Activated T-helper 2 cell treated with anti-CD3 and anti-CD28 coated beads, Interferon-gamma antibody, Interleukin-2, Interleukin-4, amounts not matched to agents 10 μg/mL and 5 μg/mL and 100 μg/mL, durations not matched to agents 14 hours and 24 hours and 36 hours (primary cell): Measurements from ENCODE around the gene INSR. TPM values are rescaled to one million over a fixed set of nuclear protein-coding genes. Genes with fewer than 3 reads are reported as not detected.
A peak's percentile ranks its signal among the peaks of the same experiment; 100 is the strongest.
"Not testable (repeated sequence)": the region's sequence is repeated elsewhere in the genome, so short reads cannot be mapped to it uniquely, and the experiment has no call there.

Source experiments
- DNase-seq: peaks from one replicate; pipeline ENCODE4 v3.0.0; 2021; ENCODE audit warnings: low spot score
- H3K27ac Mint-ChIP-seq: one replicate; pipeline ENCODE4 v1.8.0; 2021; ENCODE audit warnings: mixed read lengths
- H3K27me3 Mint-ChIP-seq: one replicate; pipeline ENCODE4 v1.8.0; 2021; ENCODE audit warnings: low read depth, mixed read lengths
- H3K36me3 Mint-ChIP-seq: one replicate; pipeline ENCODE4 v1.8.0; 2021; ENCODE audit warnings: low read depth, mixed read lengths
- H3K4me1 Mint-ChIP-seq: one replicate; pipeline ENCODE4 v1.8.0; 2021; ENCODE audit warnings: low read depth, mixed read lengths
- H3K4me3 Mint-ChIP-seq: one replicate; pipeline ENCODE4 v1.8.0; 2021; ENCODE audit warnings: low read depth, mild to moderate bottlenecking, moderate library complexity, mixed read lengths
- H3K9me3 Mint-ChIP-seq: one replicate; pipeline ENCODE4 v1.8.0; 2021; ENCODE audit warnings: mixed read lengths
- intact Hi-C: fragments of 100-400 bp; cut with micrococcal nuclease; formaldehyde crosslinking; loops from one replicate; pipeline ENCODE4 v1.15.1; 2023
- total RNA-seq: library from RNA; stranded (reverse); gene quantifications from 2 replicates; pipeline ENCODE4 v1.2.3, GENCODE V29; 2022

Gene INSR
- total RNA-seq, 1 donor from 2014 or later, result 2.4 TPM

- peaks cover 77% of the 10 kb centered on the region for H3K9me3 Mint-ChIP-seq
- H3K36me3 Mint-ChIP-seq, result peaks cover 80% of the 10 kb centered on the region
- H3K4me3 Mint-ChIP-seq, result no peak overlapping the region
- H3K27me3 Mint-ChIP-seq, result no peaks in the 10 kb centered on the region
- no peak for DNase-seq
- H3K4me1 Mint-ChIP-seq, result no peaks in the 10 kb centered on the region
- intact Hi-C loops, result no loop called here
- H3K27ac Mint-ChIP-seq, result no peak overlapping the region
These were observed 210.9 kb downstream of the INSR start for GRCh38 chr19:7083076-7083956.

- H3K4me3 Mint-ChIP-seq, result no peak overlapping the region
- H3K4me1 Mint-ChIP-seq, result no peaks in the 10 kb centered on the region
- no peak overlapping the region for H3K27ac Mint-ChIP-seq
- intact Hi-C loops, result no loop called here
- peaks cover 63% of the 10 kb centered on the region for H3K9me3 Mint-ChIP-seq
- no peak for DNase-seq
- no peaks in the 10 kb centered on the region for H3K27me3 Mint-ChIP-seq
- H3K36me3 Mint-ChIP-seq, result peaks cover 98% of the 10 kb centered on the region
These were observed 216.2 kb downstream of the INSR start for GRCh38 chr19:7078008-7078407.

- no peak for DNase-seq
- peaks cover 3% of the 10 kb centered on the region for H3K4me1 Mint-ChIP-seq
- intact Hi-C loops, result no loop called here
- no peaks in the 10 kb centered on the region for H3K27me3 Mint-ChIP-seq
- H3K4me3 Mint-ChIP-seq, result no peak overlapping the region
- no peak overlapping the region for H3K27ac Mint-ChIP-seq
- peaks cover 93% of the 10 kb centered on the region for H3K36me3 Mint-ChIP-seq
- H3K9me3 Mint-ChIP-seq, result peaks cover 54% of the 10 kb centered on the region
These were observed 218.1 kb downstream of the INSR start for GRCh38 chr19:7076151-7076550.

GRCh38 chr19:7074705-7075282, 219.4 kb downstream of the INSR start:
- intact Hi-C loops, result no loop called here
- Mint-ChIP-seq H3K27ac (no peak overlapping the region), H3K9me3 (peaks cover 43% of the 10 kb centered on the region), H3K4me3 (no peak overlapping the region), H3K27me3 (no peaks in the 10 kb centered on the region), H3K36me3 (peaks cover 90% of the 10 kb centered on the region), H3K4me1 (peaks cover 5% of the 10 kb centered on the region)
- DNase-seq, result no peak

GRCh38 chr19:7072541-7072940, 221.7 kb downstream of the INSR start:
- Mint-ChIP-seq H3K27ac (no peak overlapping the region), H3K36me3 (peaks cover 77% of the 10 kb centered on the region), H3K9me3 (peaks cover 26% of the 10 kb centered on the region), H3K27me3 (no peaks in the 10 kb centered on the region), H3K4me1 (peaks cover 9% of the 10 kb centered on the region), H3K4me3 (peak overlapping the region; percentile 71)
- intact Hi-C loops, result no loop called here
- DNase-seq, result no peak

GRCh38 chr19:7069904-7070226, 224.3 kb downstream of the INSR start:
- peaks cover 18% of the 10 kb centered on the region for H3K9me3 Mint-ChIP-seq
- intact Hi-C loops, result no loop called here

GRCh38 chr19:7069042-7069903, 224.9 kb downstream of the INSR start, which contains the start of gene ZNF557:
Gene ZNF557 (plus strand): TSS chr19:7069703. CDS start chr19:7075075, 5,372 bp downstream.
- intact Hi-C loops, result no loop called here
- peak within 1 kb of the TSS; percentile 86 for H3K27ac Mint-ChIP-seq
- H3K27me3 Mint-ChIP-seq, result no peaks in the 10 kb centered on the region
- DNase-seq, result peak; percentile 96
- peaks cover 44% of the 10 kb centered on the region for H3K36me3 Mint-ChIP-seq
- H3K9me3 Mint-ChIP-seq, result peaks cover 16% of the 10 kb centered on the region
- peak within 1 kb of the TSS; percentile 94 for H3K4me3 Mint-ChIP-seq
- peaks cover 9% of the 10 kb centered on the region for H3K4me1 Mint-ChIP-seq

More at GRCh38 chr19:7069904-7070226, 224.3 kb downstream of the INSR start:
- no peak for DNase-seq
- peak overlapping the region; percentile 94 for H3K4me3 Mint-ChIP-seq
- H3K27ac Mint-ChIP-seq, result peak overlapping the region; percentile 86
- H3K4me1 Mint-ChIP-seq, result peaks cover 9% of the 10 kb centered on the region
- H3K36me3 Mint-ChIP-seq, result peaks cover 50% of the 10 kb centered on the region
- no peaks in the 10 kb centered on the region for H3K27me3 Mint-ChIP-seq

- Mint-ChIP-seq H3K4me3 (peak overlapping the region; percentile 94), H3K27me3 (no peaks in the 10 kb centered on the region), H3K9me3 (peaks cover 13% of the 10 kb centered on the region), H3K36me3 (peaks cover 38% of the 10 kb centered on the region), H3K27ac (peak overlapping the region; percentile 86), H3K4me1 (peaks cover 9% of the 10 kb centered on the region)
- DNase-seq, result no peak
- intact Hi-C loops, result no loop called here
These were observed 225.6 kb downstream of the INSR start for GRCh38 chr19:7068599-7068998.

GRCh38 chr19:7067716-7068115, 226.5 kb downstream of the INSR start:
- peaks cover 12% of the 10 kb centered on the region for H3K9me3 Mint-ChIP-seq
- H3K27ac Mint-ChIP-seq, result no peak overlapping the region
- no peak for DNase-seq
- no peak overlapping the region for H3K4me3 Mint-ChIP-seq
- H3K27me3 Mint-ChIP-seq, result no peaks in the 10 kb centered on the region
- intact Hi-C loops, result no loop called here
- peaks cover 9% of the 10 kb centered on the region for H3K4me1 Mint-ChIP-seq
- peaks cover 31% of the 10 kb centered on the region for H3K36me3 Mint-ChIP-seq

- H3K4me1 Mint-ChIP-seq, intact Hi-C loops, H3K4me3 Mint-ChIP-seq, H3K27ac Mint-ChIP-seq, H3K27me3 Mint-ChIP-seq, DNase-seq, H3K9me3 Mint-ChIP-seq: not testable (repeated sequence)
- peaks cover 25% of the 10 kb centered on the region for H3K36me3 Mint-ChIP-seq
These were observed 227.1 kb downstream of the INSR start for GRCh38 chr19:7067122-7067521.

- peaks cover 3% of the 10 kb centered on the region for H3K4me1 Mint-ChIP-seq
- no peak overlapping the region for H3K27ac Mint-ChIP-seq
- no peaks in the 10 kb centered on the region for H3K27me3 Mint-ChIP-seq
- intact Hi-C loops, result no loop called here
- no peak overlapping the region for H3K4me3 Mint-ChIP-seq
- H3K9me3 Mint-ChIP-seq, result peaks cover 5% of the 10 kb centered on the region
- DNase-seq, result no peak
- peaks cover under 1% of the 10 kb centered on the region for H3K36me3 Mint-ChIP-seq
These were observed 230.3 kb downstream of the INSR start for GRCh38 chr19:7063764-7064418.

GRCh38 chr19:7063339-7063738, 230.9 kb downstream of the INSR start:
- H3K27ac Mint-ChIP-seq, result no peak overlapping the region
- H3K36me3 Mint-ChIP-seq, result no peaks in the 10 kb centered on the region
- intact Hi-C loops, result no loop called here
- H3K4me3 Mint-ChIP-seq, result no peak overlapping the region
- H3K4me1 Mint-ChIP-seq, result no peaks in the 10 kb centered on the region
- no peaks in the 10 kb centered on the region for H3K27me3 Mint-ChIP-seq
- DNase-seq, result no peak
- H3K9me3 Mint-ChIP-seq, result peaks cover 3% of the 10 kb centered on the region
